ENCODE results near the gene BAIAP2.

BAIAP2 gene

GRCh38 chr17:81034779-81035520, at the start of gene BAIAP2:
BAIAP2 (plus strand) TSS chr17:81035151; CDS start chr17:81035255, 104 bp downstream.
- peak; percentile 96 to 99 for DNase-seq (ENCODE audit: low read depth in 2 of 2, low spot score in 1 of 2)

DNA sequence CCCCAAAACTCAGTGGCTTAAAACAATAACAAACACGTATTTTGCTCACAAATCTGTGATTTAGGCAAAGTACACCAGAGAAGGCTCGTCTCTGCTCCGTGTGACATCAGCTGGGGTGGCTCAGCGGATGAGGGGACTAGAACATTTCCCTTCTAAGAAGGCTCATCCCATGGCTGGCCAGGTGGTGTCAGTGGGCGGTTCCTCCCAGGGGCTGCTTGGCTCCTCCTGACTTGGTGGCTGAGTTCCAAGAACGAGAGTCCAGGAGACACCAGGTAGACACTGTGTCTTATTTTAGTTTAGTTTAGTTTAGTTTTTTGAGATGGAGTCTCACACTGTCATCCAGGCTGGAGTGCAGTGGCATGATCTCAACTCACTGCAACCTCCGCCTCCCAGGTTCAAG, 48.9 kb upstream of the BAIAP2 start:
- no peak for DNase-seq (ENCODE audit: low read depth in 2 of 2, low spot score in 1 of 2)

DNA sequence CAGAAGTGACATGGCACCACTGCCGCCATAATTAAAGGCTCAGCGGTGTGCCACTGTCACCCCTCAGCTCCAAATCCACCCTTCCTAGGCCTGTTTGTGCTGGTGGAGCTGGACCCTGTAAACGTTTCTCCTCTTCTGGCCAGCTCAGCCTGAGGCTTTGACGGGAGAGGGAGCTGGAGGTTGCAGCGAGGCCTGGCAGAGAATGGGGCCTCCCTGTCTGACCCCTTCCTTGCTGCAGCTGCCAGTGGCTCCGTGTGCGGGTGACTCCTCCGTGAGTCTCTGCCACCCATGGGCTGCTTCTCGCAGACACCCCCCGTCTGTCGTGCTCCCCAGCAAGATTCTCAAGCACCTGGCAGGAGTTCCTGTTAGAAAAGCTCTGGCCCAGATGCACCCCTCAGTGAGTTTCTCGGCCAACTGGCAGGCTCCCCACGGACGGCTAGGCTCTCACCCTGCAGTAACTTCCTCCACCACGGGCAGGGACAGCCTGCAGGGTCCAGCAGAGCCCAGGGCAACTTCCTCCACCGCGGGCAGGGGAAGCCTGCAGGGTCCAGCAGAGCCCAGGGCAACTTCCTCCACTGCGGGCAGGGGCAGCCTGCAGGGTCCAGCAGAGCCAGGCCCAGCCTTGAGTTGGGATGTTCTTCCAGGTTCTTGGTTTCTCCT, 48.0 kb upstream of the BAIAP2 start:
- DNase-seq (ENCODE audit: low read depth in 2 of 2, low spot score in 1 of 2): no peak

GRCh38 chr17:80987941-80988461, 47.0 kb upstream of the BAIAP2 start:
- no peak for DNase-seq (ENCODE audit: low read depth in 2 of 2, low spot score in 1 of 2)

DNA sequence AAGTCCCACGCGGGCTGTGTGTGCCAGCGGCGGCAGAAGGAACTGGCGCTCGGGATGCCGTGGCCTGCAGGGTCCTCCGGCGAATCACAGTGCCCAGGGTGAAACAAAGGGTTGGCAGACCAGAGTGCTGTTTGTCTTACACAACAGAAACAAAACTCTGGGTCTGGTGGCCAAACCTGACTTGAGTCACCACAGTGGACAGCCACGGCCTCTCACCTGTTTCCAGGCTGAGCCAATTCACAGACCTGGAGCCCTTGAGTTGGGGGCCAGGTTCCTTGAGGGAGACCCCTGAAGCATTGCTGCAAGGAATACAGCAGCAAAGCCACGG, 45.4 kb upstream of the BAIAP2 start:
- DNase-seq (ENCODE audit: low read depth in 2 of 2, low spot score in 1 of 2): no peak

DNA sequence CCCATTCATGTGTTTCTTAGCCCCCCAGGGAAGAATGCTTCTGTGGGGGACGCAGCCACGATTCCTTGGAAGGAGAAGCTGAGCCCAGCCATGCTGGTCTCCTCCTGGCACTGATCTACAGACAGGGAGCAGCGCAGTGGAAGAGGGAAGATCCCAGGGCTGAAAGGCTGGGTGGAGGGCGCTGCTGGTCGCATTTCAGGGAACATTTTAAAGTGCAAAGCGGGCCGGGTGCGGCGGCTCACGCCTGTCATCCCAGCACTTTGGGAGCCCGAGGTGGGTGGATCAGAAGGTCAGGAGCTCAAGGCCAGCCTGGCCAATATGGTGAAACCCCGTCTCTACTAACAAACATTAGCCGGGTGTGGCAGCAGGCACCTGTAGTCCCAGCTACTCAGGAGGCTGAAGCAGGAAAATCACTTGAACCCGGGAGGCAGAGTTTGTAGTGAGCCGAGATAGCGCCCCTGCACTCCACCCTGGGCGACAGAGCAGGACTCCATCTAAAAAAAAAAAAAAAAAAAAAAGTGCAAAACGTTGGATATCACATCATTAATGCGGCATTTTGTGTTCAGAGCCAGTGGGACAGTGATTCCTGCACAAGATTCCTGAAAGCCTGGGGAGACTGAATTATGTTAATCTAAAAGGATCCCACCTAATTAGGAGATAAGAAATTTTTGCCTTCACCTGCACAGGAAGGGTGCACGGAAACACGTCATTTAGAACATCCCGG, 43.9 kb upstream of the BAIAP2 start:
- DNase-seq (ENCODE audit: low read depth in 2 of 2, low spot score in 1 of 2): no peak

DNA sequence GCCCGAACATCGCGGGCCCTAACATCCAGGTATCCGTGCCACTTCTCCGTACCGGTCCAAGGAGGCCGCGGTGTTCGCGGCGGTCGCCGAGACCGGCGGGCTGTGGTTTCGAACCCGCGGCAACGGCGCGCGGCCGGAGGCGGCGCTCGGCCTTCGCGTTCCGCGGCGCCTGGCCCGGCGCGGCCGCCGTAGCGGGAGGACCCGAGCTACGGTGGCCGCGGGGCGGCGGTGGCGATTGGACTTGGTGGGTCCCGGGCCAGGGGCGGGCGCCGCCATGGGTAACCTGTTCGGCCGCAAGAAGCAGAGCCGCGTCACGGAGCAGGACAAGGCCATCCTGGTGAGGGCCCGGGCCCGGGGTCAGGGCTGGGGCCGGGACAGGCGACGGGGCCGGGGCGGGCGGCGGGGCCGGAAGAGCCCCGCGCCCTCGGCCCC, 43.3 kb upstream of the BAIAP2 start, which contains the start of gene CHMP6:
CHMP6 (plus strand) TSS at position 197 of the 432 bp plus-strand sequence; CDS start at position 275, 78 bp downstream.
- DNase-seq (ENCODE audit: low read depth in 2 of 2, low spot score in 1 of 2): peak; percentile 14 to 31

DNA sequence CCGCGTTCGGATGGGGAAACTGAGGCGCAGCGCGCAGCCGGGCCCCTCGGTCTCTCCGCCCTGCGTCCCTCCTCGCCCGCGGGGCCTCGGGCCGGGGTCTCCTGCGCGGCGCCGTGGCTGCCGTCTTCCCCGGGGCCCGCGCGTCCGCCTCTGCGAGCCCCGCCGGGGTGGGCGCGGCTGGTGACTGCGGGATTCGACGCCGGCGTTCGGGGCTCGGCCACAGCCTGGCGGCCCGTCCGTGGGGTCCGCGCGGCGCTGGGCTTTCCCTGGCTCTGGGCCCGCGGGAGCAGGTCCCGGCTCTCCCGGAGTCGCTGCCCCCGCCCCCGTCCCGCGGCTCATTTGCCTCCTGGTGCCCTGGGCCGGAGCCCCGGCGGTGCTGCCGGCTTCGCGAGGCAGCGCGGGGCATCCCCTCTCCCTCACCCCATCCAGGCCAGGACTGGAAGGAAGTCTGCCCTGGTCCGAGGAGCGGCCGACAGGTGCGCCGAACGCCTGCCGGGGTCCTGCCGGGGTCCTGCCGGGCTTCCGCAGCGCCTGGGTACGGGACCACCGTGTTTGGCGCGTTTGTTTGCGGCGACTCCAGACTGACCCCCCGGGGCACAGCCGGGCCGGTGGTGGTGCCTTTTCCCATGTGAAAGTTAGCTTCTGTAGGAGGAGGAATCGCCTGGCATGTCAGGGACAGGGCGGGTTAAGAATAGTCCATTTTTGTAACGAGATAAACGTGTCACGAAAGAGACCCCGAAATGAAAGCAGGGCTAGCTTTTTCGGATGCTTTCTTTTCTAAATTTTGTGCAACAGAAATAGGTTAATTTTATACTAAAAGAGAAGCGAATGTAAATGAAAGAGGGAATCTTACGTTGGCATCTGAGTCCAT, 42.6 kb upstream of the BAIAP2 start:
- DNase-seq (ENCODE audit: low read depth in 2 of 2, low spot score in 1 of 2): no peak

GRCh38 chr17:80992948-80993624, 41.9 kb upstream of the BAIAP2 start:
- DNase-seq (ENCODE audit: low read depth in 2 of 2, low spot score in 1 of 2): no peak

DNA sequence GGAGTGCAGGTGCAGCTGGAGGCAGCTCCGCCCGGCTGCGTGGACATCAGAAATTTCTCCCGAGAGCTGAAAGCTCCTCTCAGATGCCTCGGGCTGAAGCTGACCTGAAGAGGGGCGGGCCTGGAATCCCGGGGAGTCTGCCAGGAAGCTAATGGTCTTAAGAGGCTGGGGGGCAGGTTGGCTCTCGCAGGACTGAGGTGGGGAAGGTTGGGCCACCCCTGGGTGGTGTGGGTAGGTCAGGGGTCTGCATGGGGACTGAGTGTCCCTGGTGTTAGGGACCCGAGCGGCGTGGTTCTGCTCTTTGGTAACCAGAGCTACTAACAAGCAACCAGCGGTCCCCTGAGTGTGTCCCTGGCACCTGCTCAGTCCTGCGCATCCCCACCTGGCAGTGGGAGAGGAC, 39.8 kb upstream of the BAIAP2 start:
- no peak for DNase-seq (ENCODE audit: low read depth in 2 of 2, low spot score in 1 of 2)

DNA sequence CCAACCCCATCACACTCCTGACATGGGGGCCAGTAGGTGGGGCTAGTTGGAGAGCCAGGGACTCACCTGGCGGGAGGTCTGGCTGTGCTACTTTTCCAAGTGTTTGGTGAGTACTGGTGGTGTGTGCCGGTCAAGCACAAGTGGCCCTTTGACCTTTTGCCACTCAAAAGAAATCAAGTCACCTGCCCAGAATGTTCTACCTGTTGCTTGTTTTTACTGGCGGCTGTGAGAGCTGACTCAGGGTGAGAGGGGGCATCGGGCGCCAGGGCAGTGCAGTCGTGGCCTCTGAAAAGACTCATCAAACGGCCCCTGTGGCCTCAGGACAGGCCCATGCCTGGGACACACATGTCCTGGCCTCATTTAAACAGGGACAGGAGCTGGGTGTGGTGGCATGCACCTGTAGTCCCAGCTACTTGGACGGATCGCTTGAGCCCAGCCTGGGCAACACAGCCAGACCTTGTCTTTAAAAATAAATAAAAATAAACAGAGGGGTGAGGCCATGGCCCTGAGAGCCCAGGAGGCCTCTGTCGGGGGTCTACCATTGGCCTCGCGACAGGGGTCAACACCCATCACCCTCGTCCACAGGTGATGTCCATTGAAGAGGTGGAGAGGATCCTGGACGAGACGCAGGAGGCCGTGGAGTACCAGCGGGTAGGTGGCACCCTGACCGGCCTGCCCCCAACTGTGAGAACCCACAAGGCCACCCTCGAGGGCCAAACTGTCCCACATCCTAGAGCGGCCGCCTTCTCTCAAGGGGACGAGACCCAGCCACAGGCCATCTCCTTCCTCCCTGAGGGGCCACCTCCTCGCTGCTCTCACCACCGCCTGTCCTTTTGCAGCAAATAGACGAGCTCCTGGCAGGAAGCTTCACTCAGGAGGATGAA, 38.3 kb upstream of the BAIAP2 start:
- no peak for DNase-seq (ENCODE audit: low read depth in 2 of 2, low spot score in 1 of 2)

- DNase-seq (ENCODE audit: low read depth in 2 of 2, low spot score in 1 of 2): no peak
These were observed 37.4 kb upstream of the BAIAP2 start for GRCh38 chr17:80997424-80998117.

GRCh38 chr17:80998118-80998747, 36.7 kb upstream of the BAIAP2 start:
- DNase-seq (ENCODE audit: low read depth in 2 of 2, low spot score in 1 of 2): no peak

DNA sequence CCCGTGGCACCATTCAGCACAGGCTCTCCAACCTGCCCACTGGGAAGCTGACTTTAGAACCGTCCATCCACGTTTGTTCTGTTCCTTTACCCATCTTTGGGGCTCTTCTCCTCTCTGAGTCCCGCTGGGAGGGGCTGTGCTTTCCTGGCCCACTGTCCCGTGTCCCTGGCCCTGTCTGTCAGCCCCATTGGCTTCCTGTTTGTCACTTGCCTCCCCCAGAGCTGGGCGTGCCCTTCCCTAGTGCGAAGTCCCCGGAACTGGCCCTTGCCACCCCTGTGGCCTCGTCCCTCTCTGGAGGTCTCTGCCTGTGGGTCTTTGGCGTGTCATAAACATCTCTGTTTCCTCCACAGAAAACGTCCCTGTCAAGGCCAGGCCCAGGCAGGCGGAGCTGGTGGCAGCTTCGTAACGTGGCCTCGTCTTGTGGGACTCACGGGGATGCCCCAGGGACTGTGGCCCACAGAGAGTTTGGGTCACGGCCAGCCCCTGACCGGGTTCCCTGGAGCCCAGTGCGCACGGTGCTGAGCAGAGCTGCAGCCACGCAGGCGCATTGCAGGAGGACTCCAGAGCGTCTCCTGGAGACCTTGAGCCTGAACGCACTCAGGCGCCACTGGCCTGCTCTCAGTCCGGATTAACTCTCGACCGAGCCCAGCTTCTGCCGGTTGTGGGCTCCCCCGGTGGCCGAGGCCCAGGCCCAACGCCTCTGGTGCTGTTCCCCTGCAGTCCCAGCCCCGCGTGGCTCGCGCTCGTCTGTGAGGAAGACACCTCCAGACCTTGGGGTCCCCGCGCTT, 36.0 kb upstream of the BAIAP2 start:
- DNase-seq (ENCODE audit: low read depth in 2 of 2, low spot score in 1 of 2): no peak

DNA sequence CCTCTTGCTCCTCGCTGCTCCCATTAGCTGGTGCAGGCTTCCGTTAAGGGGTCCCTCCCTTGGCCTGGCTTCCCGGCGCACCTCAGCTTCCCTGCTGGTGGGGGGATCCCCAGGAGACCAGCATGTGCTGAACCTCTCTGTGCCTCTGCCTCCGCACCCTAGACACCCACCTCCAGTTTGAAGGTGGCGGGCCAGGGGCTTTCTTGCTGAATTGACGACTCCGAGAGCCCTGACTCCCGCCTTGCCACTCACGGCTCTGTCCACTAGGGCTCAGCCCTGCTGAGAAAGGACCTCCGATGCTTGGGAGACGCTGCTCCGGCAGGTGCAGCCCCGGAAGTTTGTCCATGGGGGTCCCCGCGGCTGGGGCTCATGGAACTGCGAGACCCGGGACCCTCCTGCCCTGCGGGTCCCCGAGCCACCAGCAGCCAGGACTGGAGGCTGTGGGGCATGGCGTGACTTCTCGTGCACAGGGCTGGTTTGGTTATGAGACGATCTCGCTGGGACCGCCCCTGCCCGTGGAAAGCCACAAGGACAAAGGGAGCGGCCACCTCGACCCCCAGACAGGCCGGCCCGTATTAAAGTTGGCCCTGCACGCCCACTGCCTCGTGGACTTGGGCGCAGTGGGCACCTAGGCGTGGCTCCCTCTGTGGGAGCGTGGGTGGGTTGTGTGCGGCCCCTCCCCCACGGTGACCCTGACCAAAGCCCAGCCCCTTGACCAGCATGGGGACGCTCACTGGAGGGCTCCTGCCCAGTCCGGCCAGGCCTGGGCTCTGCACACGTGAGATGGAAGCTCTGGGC, 35.2 kb upstream of the BAIAP2 start:
- no peak for DNase-seq (ENCODE audit: low read depth in 2 of 2, low spot score in 1 of 2)

- DNase-seq (ENCODE audit: low read depth in 2 of 2, low spot score in 1 of 2): no peak
These were observed 34.7 kb upstream of the BAIAP2 start for GRCh38 chr17:81000334-81000630.

Measured in stimulated activated CD8-positive, alpha-beta memory T cell treated with anti-CD3 and anti-CD28 coated beads, Interleukin-4, amount 100 ng/mL, for 4 hours (primary cell).